HepG2 (cell line): ENCODE measurements around the gene NR3C2. TPM values are rescaled to one million over a fixed set of nuclear protein-coding genes. Genes with fewer than 3 reads are reported as not detected.

Experiments
- ATAC-seq: fragments of 200-7000 bp; cut with Tn5 transposase; 3 replicates; pipeline ENCODE4 v1.9.1; 2020; ENCODE audit warnings: mild to moderate bottlenecking, moderate library complexity
- BruUV-seq: library from RNA; stranded (reverse); fragments of 400-500 nt; replicated peaks from 2 replicates; lab custom pipeline; 2021; lab: Mats Ljungman, UMichigan
- CTCF ChIA-PET: fragments of 300-600 bp; formaldehyde crosslinking; extraction: SDS; loops from one replicate; lab custom pipeline; 2021; ENCODE audit warnings: low total read pairs, inconsistent platforms, low intra/inter-chr PET ratio; lab: Yijun Ruan, JAX
- POLR2A ChIA-PET: fragments of 350-600 bp; sonication (Branson Sonifier 250); formaldehyde crosslinking; loops from one replicate; lab custom pipeline; 2020; ENCODE audit warnings: antibody characterized with exemption, inconsistent platforms; lab: Yijun Ruan, JAX
- DNase-seq: peaks from one replicate; pipeline ENCODE4 v3.0.0-alpha.2; 2015; ENCODE audit warnings: low spot score
- FAIRE-seq: peaks from 3 replicates; lab custom pipeline; 2011; peaks lifted over from hg19 to GRCh38; lab: Jason Lieb, UNC
- H2AFZ ChIP-seq: one replicate; pipeline ENCODE4 v1.6.1; 2011; ENCODE audit warnings: low read length, inconsistent platforms
- H3K27ac ChIP-seq: fragments of 300-600 bp; 3 replicates; pipeline ENCODE4 v1.8.0; 2011; ENCODE audit warnings: mixed run types, mild to moderate bottlenecking, mixed read lengths, low read length, inconsistent platforms; ENCODE audit not compliant: insufficient read depth; ENCODE audit errors: extremely low read length
- H3K27me3 ChIP-seq, 2 experiments: fragments of 200-600 bp in 1 of 2; 2 replicates in 1 of 2; 3 replicates in 1 of 2; pipeline versions ENCODE4 v1.6.0 to v1.8.0; 2011; ENCODE audit warnings: low read length in 2 of 2, mild to moderate bottlenecking in 2 of 2, moderate library complexity in 2 of 2, inconsistent platforms in 1 of 2; ENCODE audit not compliant: insufficient read depth in 2 of 2, control insufficient read depth in 1 of 2
- H3K36me3 ChIP-seq, 2 experiments: fragments of 200-600 bp in 1 of 2; replicated peaks in 1 of 2; 2 replicates in 1 of 2; 3 replicates in 1 of 2; pipeline versions ENCODE4 v1.5.1 to v1.8.0; 2011; ENCODE audit warnings: low read length in 2 of 2, inconsistent platforms in 1 of 2; ENCODE audit not compliant: insufficient read depth in 2 of 2, control insufficient read depth in 1 of 2
- H3K4me1 ChIP-seq: 2 replicates; pipeline ENCODE4 v1.5.1; 2012; ENCODE audit warnings: low read length, inconsistent platforms; ENCODE audit not compliant: insufficient read depth
- H3K4me2 ChIP-seq: 2 replicates; pipeline ENCODE4 v1.6.0; 2011; ENCODE audit warnings: low read depth, low read length, inconsistent platforms
- H3K4me3 ChIP-seq, 3 experiments: fragments of 200-600 bp in 1 of 3; sonication (generic), shearing (Covaris generic) in 1 of 3; replicated peaks in 1 of 3; 2 replicates each; pipeline ENCODE4 v1.5.1; 2011 to 2016; ENCODE audit warnings: low read length in 3 of 3, inconsistent platforms in 2 of 3, low read depth in 2 of 3, mild to moderate bottlenecking in 2 of 3, control low read depth in 1 of 3, mixed read lengths in 1 of 3; ENCODE audit not compliant: insufficient read depth in 1 of 3
- H3K79me2 ChIP-seq: one replicate; pipeline ENCODE4 v1.6.1; 2011; ENCODE audit warnings: low read length, inconsistent platforms; ENCODE audit not compliant: insufficient read depth
- H3K9ac ChIP-seq: 2 replicates; pipeline ENCODE4 v1.6.0; 2011; ENCODE audit warnings: mild to moderate bottlenecking, low read depth, low read length, inconsistent platforms; ENCODE audit not compliant: insufficient read depth
- H3K9me3 ChIP-seq: 2 replicates; pipeline ENCODE4 v1.5.1; 2012; ENCODE audit warnings: mild to moderate bottlenecking, low read length
- H4K20me1 ChIP-seq: 2 replicates; pipeline ENCODE4 v1.6.0; 2011; ENCODE audit warnings: inconsistent platforms, mild to moderate bottlenecking, low read length, moderate library complexity; ENCODE audit not compliant: insufficient read depth
- AGO2 ChIP-seq: fragments of 200-400 bp; formaldehyde crosslinking; optimal IDR thresholded peaks from 2 replicates; pipeline ENCODE3; 2017; ENCODE audit warnings: mild to moderate bottlenecking, low read depth, low read length, moderate library complexity
- BRCA1 ChIP-seq: sonication (generic); formaldehyde crosslinking; IDR thresholded peaks from 2 replicates; pipeline ENCODE4 v1.4.0; 2020; ENCODE audit warnings: missing genetic modification reagents
- CREM ChIP-seq, 2 experiments: sonication (generic) in 1 of 2; formaldehyde crosslinking in 1 of 2; IDR thresholded peaks; 2 replicates each; pipeline versions ENCODE4 v1.4.0 to v1.6.1; 2016 to 2020; ENCODE audit warnings: antibody characterized with exemption in 1 of 2, mild to moderate bottlenecking in 1 of 2, missing genetic modification reagents in 1 of 2
- DNMT1 ChIP-seq: sonication (generic); formaldehyde crosslinking; IDR thresholded peaks from 2 replicates; pipeline ENCODE4 v1.5.1; 2020; ENCODE audit warnings: mild to moderate bottlenecking, missing genetic modification reagents
- HMG20B ChIP-seq: conservative IDR thresholded peaks from 2 replicates; pipeline ENCODE4 v1.6.1; 2016; ENCODE audit warnings: missing genetic modification reagents, missing compliant biosample characterization
- KAT8 ChIP-seq: IDR thresholded peaks from 2 replicates; pipeline ENCODE4 v1.6.1; 2016; ENCODE audit warnings: missing genetic modification reagents, missing compliant biosample characterization
- LCORL ChIP-seq, 2 experiments: fragments of 450-650 bp in 1 of 2; sonication (generic) in 1 of 2; formaldehyde crosslinking in 1 of 2; IDR thresholded peaks; 2 replicates each; pipeline versions ENCODE4 v1.5.0 to v1.6.1; 2017 to 2020; ENCODE audit warnings: antibody characterized with exemption in 1 of 2, missing genetic modification reagents in 1 of 2
- MIER2 ChIP-seq: IDR thresholded peaks from 2 replicates; pipeline ENCODE4 v1.6.1; 2016; ENCODE audit warnings: missing biosample characterization, missing genetic modification reagents
- TAF1 ChIP-seq: sonication (generic); formaldehyde crosslinking; IDR thresholded peaks from 2 replicates; pipeline ENCODE4 v1.4.0; 2020; ENCODE audit warnings: missing genetic modification reagents
- TAF15 ChIP-seq: fragments of 200-400 bp; formaldehyde crosslinking; IDR thresholded peaks from one replicate; pipeline ENCODE4 v1.6.1; 2018; ENCODE audit warnings: mild to moderate bottlenecking, low read depth, low read length; ENCODE audit not compliant: poor library complexity, severe bottlenecking
- TBP ChIP-seq: sonication (generic); formaldehyde crosslinking; IDR thresholded peaks from 2 replicates; pipeline ENCODE4 v1.5.0; 2020; ENCODE audit warnings: missing genetic modification reagents
- ZBTB21 ChIP-seq: sonication (generic); formaldehyde crosslinking; IDR thresholded peaks from 2 replicates; pipeline ENCODE4 v1.4.0; 2020; ENCODE audit warnings: missing genetic modification reagents
- ZNF124 ChIP-seq: sonication (generic); formaldehyde crosslinking; IDR thresholded peaks from 2 replicates; pipeline ENCODE4 v1.4.0; 2020; ENCODE audit warnings: missing genetic modification reagents
- ZNF256 ChIP-seq: sonication (generic); formaldehyde crosslinking; conservative IDR thresholded peaks from 2 replicates; pipeline ENCODE4 v1.4.0; 2020; ENCODE audit warnings: missing genetic modification reagents
- ZNF547 ChIP-seq: sonication (generic); formaldehyde crosslinking; IDR thresholded peaks from 2 replicates; pipeline ENCODE4 v1.5.1; 2020; ENCODE audit warnings: mild to moderate bottlenecking, missing genetic modification reagents
- ZNF556 ChIP-seq: sonication (generic); formaldehyde crosslinking; IDR thresholded peaks from 2 replicates; pipeline ENCODE4 v1.4.0; 2020; ENCODE audit warnings: mild to moderate bottlenecking, missing genetic modification reagents, borderline replicate concordance
- ZNF605 ChIP-seq: sonication (generic); formaldehyde crosslinking; IDR thresholded peaks from 2 replicates; pipeline ENCODE4 v1.8.0; 2022; ENCODE audit warnings: mild to moderate bottlenecking, missing genetic modification reagents
- WGBS: methylation state at CpG from one replicate; pipeline ENCODE4 v1.1.6; 2017; ENCODE audit warnings: low lambda C conversion rate; 5-methylcytosine and 5-hydroxymethylcytosine counted together
- in situ Hi-C: cut with HindIII; loops from 2 replicates; pipeline ENCODE4 v1.10.0; 2017; ENCODE audit warnings: low pct_unique_long_range_greater_than_20kb; ENCODE audit not compliant: extremely low pct_ligation_motif_present
- intact Hi-C: fragments of 100-400 bp; cut with micrococcal nuclease; formaldehyde crosslinking; loops from one replicate; pipeline ENCODE4 v1.10.0; 2022; ENCODE audit not compliant: unreplicated experiment
- polyA plus RNA-seq, 8 experiments: library from polyadenylated mRNA; depleted of rRNA in 3 of 8; stranded (reverse) in 7 of 8; unstranded in 1 of 8; fragments of >200 nt; fragmentation: Illumina TruSeq in 4 of 8; extraction: Trizol in 4 of 8; gene quantifications; 2 replicates each; pipeline versions ENCODE4 v1.2.1 to v1.2.3, GENCODE V29; 2011 to 2016; ENCODE audit warnings: low read depth in 4 of 8, missing spikeins in 1 of 8, mixed read lengths in 1 of 8; ENCODE audit not compliant: insufficient read depth in 1 of 8
- total RNA-seq, 5 experiments: library from RNA; depleted of rRNA; stranded (reverse); fragments of >200 nt; fragmentation: Illumina TruSeq; extraction: Trizol; gene quantifications; 2 replicates each; pipeline ENCODE4 v1.2.3, GENCODE V29; 2016; ENCODE audit warnings: low read depth in 1 of 5
- TF ChIP-seq, protein P1 (sequence below): sonication (generic); formaldehyde crosslinking; IDR thresholded peaks from 2 replicates; pipeline ENCODE4 v1.5.0; 2020; ENCODE audit warnings: mild to moderate bottlenecking, missing genetic modification reagents
- TF ChIP-seq, protein P2 (sequence below): IDR thresholded peaks from 2 replicates; pipeline ENCODE4 v1.6.1; 2016; ENCODE audit warnings: missing genetic modification reagents, missing compliant biosample characterization

NR3C2 gene
- total and polyA plus RNA-seq, 2 of the 13 experiments (the other 11 are each of a cell fraction or from before 2014, with no cell fraction given) = 0.26 to 0.46 TPM

GRCh38 chr4:148268835-148269234 lies 173.4 kb downstream of the NR3C2 start:
- in situ Hi-C loops = no loop called here
- no peak for TF ChIP-seq ZNF605 (CRISPR knock-in tag)
- no peak for TF ChIP-seq MIER2
- no peak for TF ChIP-seq ZNF256 (CRISPR knock-in tag)
- no peak for TF ChIP-seq DNMT1 (CRISPR knock-in tag)
- no peak for TF ChIP-seq TBP (CRISPR knock-in tag)
- TF ChIP-seq ZBTB21 = no peak
- no peak for TF ChIP-seq BRCA1 (CRISPR knock-in tag)
- no peak for TF ChIP-seq ZNF547 (CRISPR knock-in tag)
- TF ChIP-seq KAT8 (CRISPR knock-in tag) = no peak
- no peak for TF ChIP-seq TAF15
- no peak for TF ChIP-seq AGO2
- TF ChIP-seq, all 625 proteins: peak for 0
- FAIRE-seq (no peak), DNase-seq (no peak), ATAC-seq (no peak)
- Histone ChIP-seq H4K20me1 (no peaks in the 10 kb centered on the region), H3K4me3 (no peak overlapping the region), H3K36me3 (no peaks in the 10 kb centered on the region), H3K9ac (no peak overlapping the region), H3K4me1 (peaks cover 17% of the 10 kb centered on the region), H3K4me2 (no peak overlapping the region), H3K27me3 (no peaks in the 10 kb centered on the region), H2AFZ (no peak overlapping the region), H3K9me3 (no peaks in the 10 kb centered on the region), H3K79me2 (no peaks in the 10 kb centered on the region), H3K27ac (no peak overlapping the region)
- POLR2A ChIA-PET = no interaction called here
- 83% methylated on average over 3 of the region's 3 CpGs for WGBS
- BruUV-seq = no TSS peak
- CTCF ChIA-PET = no interaction called here
- intact Hi-C loops = no loop called here

GRCh38 chr4:148266921-148267320 lies 175.3 kb downstream of the NR3C2 start:
- no peaks in the 10 kb centered on the region for H3K27me3 ChIP-seq
- FAIRE-seq = no peak
- H4K20me1 ChIP-seq = no peaks in the 10 kb centered on the region
- no TSS peak for BruUV-seq
- no peaks in the 10 kb centered on the region for H3K36me3 ChIP-seq
- 44% methylated on average over 2 of the region's 2 CpGs for WGBS
- no peak overlapping the region for H3K4me3 ChIP-seq
- H3K4me1 ChIP-seq = peaks cover 17% of the 10 kb centered on the region
- CTCF ChIA-PET = no interaction called here
- POLR2A ChIA-PET = no interaction called here
- no peak overlapping the region for H2AFZ ChIP-seq
- no peaks in the 10 kb centered on the region for H3K79me2 ChIP-seq
- no peak overlapping the region for H3K27ac ChIP-seq
- no peak for DNase-seq
- intact Hi-C loops (no loop called here), in situ Hi-C loops (no loop called here)
- no peak for ATAC-seq
- no peaks in the 10 kb centered on the region for H3K9me3 ChIP-seq
- H3K4me2 ChIP-seq = no peak overlapping the region
- no peak overlapping the region for H3K9ac ChIP-seq
- no peak for TF ChIP-seq CREM (IDR thresholded peaks at IDR 0.05)
- TF ChIP-seq CREM (CRISPR knock-in tag; IDR thresholded peaks at IDR 0.05) = no peak
- TF ChIP-seq, protein P1, sequence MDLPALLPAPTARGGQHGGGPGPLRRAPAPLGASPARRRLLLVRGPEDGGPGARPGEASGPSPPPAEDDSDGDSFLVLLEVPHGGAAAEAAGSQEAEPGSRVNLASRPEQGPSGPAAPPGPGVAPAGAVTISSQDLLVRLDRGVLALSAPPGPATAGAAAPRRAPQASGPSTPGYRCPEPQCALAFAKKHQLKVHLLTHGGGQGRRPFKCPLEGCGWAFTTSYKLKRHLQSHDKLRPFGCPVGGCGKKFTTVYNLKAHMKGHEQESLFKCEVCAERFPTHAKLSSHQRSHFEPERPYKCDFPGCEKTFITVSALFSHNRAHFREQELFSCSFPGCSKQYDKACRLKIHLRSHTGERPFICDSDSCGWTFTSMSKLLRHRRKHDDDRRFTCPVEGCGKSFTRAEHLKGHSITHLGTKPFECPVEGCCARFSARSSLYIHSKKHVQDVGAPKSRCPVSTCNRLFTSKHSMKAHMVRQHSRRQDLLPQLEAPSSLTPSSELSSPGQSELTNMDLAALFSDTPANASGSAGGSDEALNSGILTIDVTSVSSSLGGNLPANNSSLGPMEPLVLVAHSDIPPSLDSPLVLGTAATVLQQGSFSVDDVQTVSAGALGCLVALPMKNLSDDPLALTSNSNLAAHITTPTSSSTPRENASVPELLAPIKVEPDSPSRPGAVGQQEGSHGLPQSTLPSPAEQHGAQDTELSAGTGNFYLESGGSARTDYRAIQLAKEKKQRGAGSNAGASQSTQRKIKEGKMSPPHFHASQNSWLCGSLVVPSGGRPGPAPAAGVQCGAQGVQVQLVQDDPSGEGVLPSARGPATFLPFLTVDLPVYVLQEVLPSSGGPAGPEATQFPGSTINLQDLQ = no peak
- no peak for TF ChIP-seq ZNF556 (CRISPR knock-in tag)
- no peak for TF ChIP-seq HMG20B (CRISPR knock-in tag)
- TF ChIP-seq ZNF124 = no peak
- no peak for TF ChIP-seq LCORL (IDR thresholded peaks at IDR 0.05)
- no peak for TF ChIP-seq LCORL (CRISPR knock-in tag; IDR thresholded peaks at IDR 0.05)
- TF ChIP-seq, protein P2, sequence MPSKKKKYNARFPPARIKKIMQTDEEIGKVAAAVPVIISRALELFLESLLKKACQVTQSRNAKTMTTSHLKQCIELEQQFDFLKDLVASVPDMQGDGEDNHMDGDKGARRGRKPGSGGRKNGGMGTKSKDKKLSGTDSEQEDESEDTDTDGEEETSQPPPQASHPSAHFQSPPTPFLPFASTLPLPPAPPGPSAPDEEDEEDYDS = no peak
- no peak for TF ChIP-seq TAF1 (CRISPR knock-in tag)
